Measurements from ENCODE around the gene DNM1.

The DNM1 gene

DNA sequence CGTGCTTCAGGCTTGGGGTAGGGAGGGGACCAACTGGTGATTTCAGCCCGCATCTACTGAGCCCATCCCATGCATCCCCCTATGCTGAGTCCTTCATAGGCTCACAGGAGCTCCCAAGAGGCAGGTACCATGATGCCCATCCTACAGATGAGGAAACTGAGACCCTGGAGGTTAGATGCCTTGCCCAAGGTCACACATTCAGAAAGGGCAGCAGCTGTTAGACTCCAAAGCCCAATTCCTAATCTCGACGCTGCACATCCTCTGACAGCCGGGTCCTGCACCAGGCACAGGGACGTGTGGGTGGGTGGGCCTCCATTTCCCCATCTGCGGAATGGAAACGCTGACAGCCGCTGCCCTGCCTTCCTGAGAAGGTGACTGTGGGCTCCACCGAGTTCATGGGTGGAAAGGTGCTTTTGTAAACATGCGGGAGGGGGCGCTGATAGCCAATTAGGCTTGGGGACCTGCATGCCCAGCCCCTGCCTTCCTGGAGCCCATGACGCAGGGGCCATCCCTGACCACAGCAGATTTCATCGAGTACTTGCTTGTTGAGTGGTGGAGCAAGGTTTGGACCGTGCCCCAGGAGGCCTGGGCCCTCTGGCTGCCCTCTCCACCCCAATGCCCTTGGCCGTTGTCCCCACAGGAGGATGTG, 2.2 kb downstream of the DNM1 start:
- no peaks in the 10 kb centered on the region for H3K79me2 ChIP-seq (ENCODE audit: insufficient read depth, low read length)
- peaks cover 23% of the 10 kb centered on the region for H3K4me1 ChIP-seq (ENCODE audit: insufficient read depth, low read length, severe bottlenecking)
- no peak overlapping the region for H2AFZ ChIP-seq (ENCODE audit: low read length)
- H3K9me3 ChIP-seq (ENCODE audit: low read length) = no peaks in the 10 kb centered on the region
- no peak overlapping the region for H3K4me3 ChIP-seq (ENCODE audit: low read depth, low read length, poor library complexity, severe bottlenecking)
- H3K27ac ChIP-seq (ENCODE audit: low read depth, low read length, poor library complexity, severe bottlenecking) = no peak overlapping the region
- H3K27me3 ChIP-seq (ENCODE audit: insufficient read depth, low read length) = peaks cover 34% of the 10 kb centered on the region
- H4K20me1 ChIP-seq (ENCODE audit: insufficient read depth, low read length) = no peaks in the 10 kb centered on the region
- no peak for TF ChIP-seq EZH2 (IDR thresholded peaks at IDR 0.05; ENCODE audit: borderline replicate concordance, low read length)
- TF ChIP-seq, protein P1, sequence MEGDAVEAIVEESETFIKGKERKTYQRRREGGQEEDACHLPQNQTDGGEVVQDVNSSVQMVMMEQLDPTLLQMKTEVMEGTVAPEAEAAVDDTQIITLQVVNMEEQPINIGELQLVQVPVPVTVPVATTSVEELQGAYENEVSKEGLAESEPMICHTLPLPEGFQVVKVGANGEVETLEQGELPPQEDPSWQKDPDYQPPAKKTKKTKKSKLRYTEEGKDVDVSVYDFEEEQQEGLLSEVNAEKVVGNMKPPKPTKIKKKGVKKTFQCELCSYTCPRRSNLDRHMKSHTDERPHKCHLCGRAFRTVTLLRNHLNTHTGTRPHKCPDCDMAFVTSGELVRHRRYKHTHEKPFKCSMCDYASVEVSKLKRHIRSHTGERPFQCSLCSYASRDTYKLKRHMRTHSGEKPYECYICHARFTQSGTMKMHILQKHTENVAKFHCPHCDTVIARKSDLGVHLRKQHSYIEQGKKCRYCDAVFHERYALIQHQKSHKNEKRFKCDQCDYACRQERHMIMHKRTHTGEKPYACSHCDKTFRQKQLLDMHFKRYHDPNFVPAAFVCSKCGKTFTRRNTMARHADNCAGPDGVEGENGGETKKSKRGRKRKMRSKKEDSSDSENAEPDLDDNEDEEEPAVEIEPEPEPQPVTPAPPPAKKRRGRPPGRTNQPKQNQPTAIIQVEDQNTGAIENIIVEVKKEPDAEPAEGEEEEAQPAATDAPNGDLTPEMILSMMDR (IDR thresholded peaks at IDR 0.05; ENCODE audit: low read length) = peak; percentile 21; the same call in 1 of the 2 replicates
- H3K4me2 ChIP-seq (ENCODE audit: low read length) = no peak overlapping the region
- no peaks in the 10 kb centered on the region for H3F3A ChIP-seq (ENCODE audit: insufficient read depth, low read length)
- no peaks in the 10 kb centered on the region for H3K36me3 ChIP-seq (ENCODE audit: insufficient read depth, low read length)
- H3K9ac ChIP-seq (ENCODE audit: low read length) = no peak overlapping the region
- no peaks in the 10 kb centered on the region for H3K9me2 ChIP-seq (ENCODE audit: low read depth, low read length)

DNA sequence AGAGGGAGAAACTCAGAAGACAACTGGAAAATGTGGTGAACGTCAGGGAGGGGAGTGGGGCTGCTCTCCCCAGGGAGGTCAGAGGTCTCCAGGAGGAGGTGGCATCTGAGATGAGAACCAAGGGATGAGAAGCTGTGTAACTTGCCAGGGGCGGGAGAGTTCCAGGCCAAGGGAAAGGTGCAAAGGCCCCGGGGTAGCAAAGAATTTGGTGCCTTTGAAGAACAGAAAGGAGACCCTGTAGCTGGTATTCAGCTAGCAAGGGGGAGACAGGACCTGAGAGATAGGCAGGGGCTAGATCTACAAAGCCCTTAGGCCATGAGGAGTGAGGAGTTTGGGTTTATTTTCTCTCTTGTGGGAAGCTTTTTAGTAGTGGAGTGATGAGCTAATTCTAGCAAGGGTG, 3.3 kb downstream of the DNM1 start:
- no peaks in the 10 kb centered on the region for H3K36me3 ChIP-seq (ENCODE audit: insufficient read depth, low read length)
- no peaks in the 10 kb centered on the region for H3K9me3 ChIP-seq (ENCODE audit: low read length)
- no peaks in the 10 kb centered on the region for H4K20me1 ChIP-seq (ENCODE audit: insufficient read depth, low read length)
- TF ChIP-seq, protein P1 (IDR thresholded peaks at IDR 0.05; ENCODE audit: low read length) = no peak
- no peak for TF ChIP-seq EZH2 (IDR thresholded peaks at IDR 0.05; ENCODE audit: borderline replicate concordance, low read length)
- H2AFZ ChIP-seq (ENCODE audit: low read length) = no peak overlapping the region
- peaks cover 34% of the 10 kb centered on the region for H3K27me3 ChIP-seq (ENCODE audit: insufficient read depth, low read length)
- H3F3A ChIP-seq (ENCODE audit: insufficient read depth, low read length) = no peaks in the 10 kb centered on the region
- no peak overlapping the region for H3K4me3 ChIP-seq (ENCODE audit: low read depth, low read length, poor library complexity, severe bottlenecking)
- H3K27ac ChIP-seq (ENCODE audit: low read depth, low read length, poor library complexity, severe bottlenecking) = no peak overlapping the region
- no peak overlapping the region for H3K9ac ChIP-seq (ENCODE audit: low read length)
- no peak overlapping the region for H3K4me2 ChIP-seq (ENCODE audit: low read length)
- no peaks in the 10 kb centered on the region for H3K9me2 ChIP-seq (ENCODE audit: low read depth, low read length)
- peaks cover 23% of the 10 kb centered on the region for H3K4me1 ChIP-seq (ENCODE audit: insufficient read depth, low read length, severe bottlenecking)
- H3K79me2 ChIP-seq (ENCODE audit: insufficient read depth, low read length) = no peaks in the 10 kb centered on the region

DNA sequence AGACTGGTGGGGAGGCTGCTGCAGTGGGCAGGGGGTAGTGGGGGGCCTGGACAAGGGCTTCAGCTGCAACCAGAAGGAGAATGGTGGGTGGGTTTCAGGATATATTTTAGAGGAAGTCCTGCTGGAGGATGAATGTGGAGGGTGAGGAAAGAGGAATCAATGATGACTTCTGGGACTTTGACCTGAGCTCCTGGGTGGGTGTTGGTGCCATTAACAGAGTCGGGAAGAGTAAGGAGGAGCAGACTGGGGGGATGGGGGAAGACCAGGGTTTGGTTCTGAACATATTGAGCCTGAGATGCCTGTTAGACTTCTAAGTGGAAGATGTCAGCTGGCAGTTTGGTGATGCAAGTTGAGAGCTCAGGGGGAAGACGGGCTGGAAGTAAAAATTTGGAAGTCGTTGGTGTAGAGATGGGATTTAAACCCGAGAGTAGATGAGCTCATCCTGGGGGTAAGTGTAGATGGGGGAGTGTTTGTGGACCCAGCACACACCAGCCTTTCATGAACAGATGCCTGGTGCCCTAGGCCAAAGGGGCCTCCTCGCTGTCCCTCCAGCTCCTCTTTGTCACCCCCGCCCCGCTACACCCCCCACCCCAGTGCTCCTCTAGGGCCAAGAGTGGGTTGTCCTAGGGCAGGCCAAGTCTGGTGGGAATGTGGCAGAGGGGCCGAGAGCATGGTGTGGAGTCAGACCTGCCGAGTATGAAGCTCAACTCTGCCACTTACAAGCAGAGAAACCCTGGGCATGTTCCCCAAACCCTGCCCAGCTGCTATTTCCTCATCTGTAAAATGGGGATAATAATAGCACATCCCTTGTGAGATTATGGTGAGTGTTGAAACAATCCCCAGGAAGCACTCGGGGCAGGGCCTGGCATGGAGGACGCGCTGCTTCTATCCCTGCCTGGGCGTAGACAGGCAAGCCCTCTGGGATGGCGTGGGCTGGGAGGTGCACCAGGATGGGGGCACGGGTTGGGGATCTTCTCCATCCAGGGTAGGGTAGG, 4.0 kb downstream of the DNM1 start:
- no peak overlapping the region for H3K4me3 ChIP-seq (ENCODE audit: low read depth, low read length, poor library complexity, severe bottlenecking)
- no peak overlapping the region for H2AFZ ChIP-seq (ENCODE audit: low read length)
- TF ChIP-seq, protein P1 (IDR thresholded peaks at IDR 0.05; ENCODE audit: low read length) = no peak
- TF ChIP-seq EZH2 (IDR thresholded peaks at IDR 0.05; ENCODE audit: borderline replicate concordance, low read length) = no peak
- H3K4me2 ChIP-seq (ENCODE audit: low read length) = no peak overlapping the region
- H3K36me3 ChIP-seq (ENCODE audit: insufficient read depth, low read length) = no peaks in the 10 kb centered on the region
- peaks cover 38% of the 10 kb centered on the region for H3K27me3 ChIP-seq (ENCODE audit: insufficient read depth, low read length)
- peaks cover 18% of the 10 kb centered on the region for H3K4me1 ChIP-seq (ENCODE audit: insufficient read depth, low read length, severe bottlenecking)
- no peaks in the 10 kb centered on the region for H3K9me2 ChIP-seq (ENCODE audit: low read depth, low read length)
- H3K27ac ChIP-seq (ENCODE audit: low read depth, low read length, poor library complexity, severe bottlenecking) = no peak overlapping the region
- no peak overlapping the region for H3K9ac ChIP-seq (ENCODE audit: low read length)
- H3K9me3 ChIP-seq (ENCODE audit: low read length) = no peaks in the 10 kb centered on the region
- H3F3A ChIP-seq (ENCODE audit: insufficient read depth, low read length) = no peaks in the 10 kb centered on the region
- no peaks in the 10 kb centered on the region for H4K20me1 ChIP-seq (ENCODE audit: insufficient read depth, low read length)
- H3K79me2 ChIP-seq (ENCODE audit: insufficient read depth, low read length) = no peaks in the 10 kb centered on the region

Measured in OCI-LY1 (cell line).